ENCODE data around the gene UGDH.
"Not testable (repeated sequence)": the region's sequence is repeated elsewhere in the genome, so short reads cannot be mapped to it uniquely, and the experiment has no call there.

Gene UGDH

GRCh38 chr4:39528061-39528465, 824 bp upstream of the UGDH start:
- no peak for DNase-seq

DNA sequence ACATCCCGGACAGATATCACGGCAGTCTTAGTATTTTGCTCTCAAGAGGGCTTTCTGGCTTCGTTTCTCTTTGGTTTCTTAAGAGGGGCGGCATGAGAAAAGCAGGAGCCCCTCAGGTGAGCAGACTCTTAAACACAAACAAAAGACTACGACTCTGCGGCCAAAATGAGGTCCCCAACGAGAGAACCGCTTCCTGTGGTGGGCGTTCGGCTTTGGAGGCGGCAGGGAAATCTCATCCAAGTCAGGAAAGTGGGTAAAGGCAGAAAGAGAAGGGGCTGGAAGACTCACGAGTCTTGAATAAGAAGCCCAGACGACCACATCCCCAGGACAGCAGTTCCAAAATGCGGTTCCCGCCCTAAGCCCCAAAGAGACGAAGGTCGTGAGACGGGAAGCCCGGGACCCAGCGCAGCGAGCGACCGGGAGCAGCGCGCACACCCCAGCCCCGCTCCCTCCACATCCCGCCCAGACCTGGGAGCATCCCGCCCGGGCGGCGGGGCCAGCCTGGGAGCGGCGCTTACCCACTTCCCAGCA, 409 bp downstream of the UGDH start:
- peak; percentile 25 for DNase-seq

DNA sequence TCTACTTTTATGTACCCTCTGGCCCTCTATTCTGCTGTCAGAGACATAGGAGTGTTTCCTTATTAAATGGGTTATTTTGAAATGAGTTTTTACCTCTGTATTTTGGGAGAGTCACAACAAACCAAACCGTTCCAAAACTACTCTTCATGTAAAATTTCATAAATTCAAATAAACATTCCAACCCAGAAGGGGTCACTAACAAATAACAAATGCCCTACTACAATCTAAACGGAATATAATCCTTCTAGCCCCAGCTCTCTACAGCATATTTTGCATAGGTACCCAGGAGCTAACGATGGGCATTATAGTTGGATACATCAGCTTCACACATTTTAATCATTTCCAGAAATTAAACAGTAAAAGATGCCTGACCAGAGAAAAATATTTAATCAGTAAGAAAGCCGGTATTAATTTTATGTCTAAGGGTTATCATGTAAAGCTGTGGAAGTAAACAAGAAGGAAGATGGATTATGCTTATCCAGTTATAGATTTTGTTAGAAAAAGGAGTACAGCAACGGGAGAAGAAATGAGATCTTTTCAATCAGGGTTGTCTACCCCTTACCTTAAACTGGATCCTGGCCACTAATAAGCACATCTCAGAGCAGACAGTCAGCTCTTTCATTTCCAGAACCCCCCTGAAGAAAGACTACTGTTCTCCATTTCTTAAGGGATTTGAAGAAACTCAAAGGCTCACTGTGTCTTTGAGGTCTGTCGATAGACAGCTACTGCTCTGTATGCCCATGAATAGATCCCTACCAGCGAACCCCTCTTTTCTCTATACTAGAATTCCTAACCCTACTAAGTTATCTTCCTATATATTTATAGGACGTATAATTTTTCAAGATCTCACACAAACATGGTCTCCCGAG, 1.2 kb downstream of the UGDH start:
- no peak for DNase-seq

DNA sequence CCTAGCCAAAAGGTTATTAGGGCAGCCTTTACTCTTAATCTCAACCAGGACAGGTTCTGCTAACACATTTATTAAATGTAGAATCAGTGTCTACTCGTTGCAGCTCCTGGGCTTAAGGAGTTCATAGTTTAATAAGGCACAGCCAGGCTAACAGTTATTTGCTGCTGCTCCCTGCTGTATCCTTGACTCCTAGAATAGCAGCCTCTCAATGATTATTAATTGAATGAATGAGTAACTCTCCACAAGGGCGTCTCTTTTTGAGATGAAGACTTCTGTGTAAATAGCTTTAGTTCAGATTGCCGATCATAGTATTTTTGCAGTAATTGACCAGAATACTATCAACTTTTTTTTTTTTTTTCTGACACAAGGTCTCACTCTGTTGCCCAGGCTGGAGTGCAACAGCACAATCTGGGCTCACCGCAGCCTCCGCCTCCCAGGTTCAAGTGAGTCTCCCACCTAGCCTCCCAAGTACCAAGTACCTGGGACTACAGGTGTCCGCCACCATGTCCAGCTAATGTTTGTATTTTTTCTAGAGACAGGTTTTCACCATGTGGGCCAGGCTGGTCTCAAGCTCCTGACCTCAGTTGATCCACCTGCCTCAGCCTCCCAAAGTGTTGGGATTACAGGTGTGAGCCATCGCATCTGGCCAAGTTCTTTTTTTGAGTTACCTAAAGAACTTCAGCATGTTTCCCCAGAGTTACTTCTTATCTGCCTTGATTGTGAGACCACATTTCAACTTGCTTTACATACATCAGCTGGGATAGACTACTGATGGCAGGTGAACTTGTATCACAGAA, 2.9 kb downstream of the UGDH start:
- DNase-seq = no peak

DNA sequence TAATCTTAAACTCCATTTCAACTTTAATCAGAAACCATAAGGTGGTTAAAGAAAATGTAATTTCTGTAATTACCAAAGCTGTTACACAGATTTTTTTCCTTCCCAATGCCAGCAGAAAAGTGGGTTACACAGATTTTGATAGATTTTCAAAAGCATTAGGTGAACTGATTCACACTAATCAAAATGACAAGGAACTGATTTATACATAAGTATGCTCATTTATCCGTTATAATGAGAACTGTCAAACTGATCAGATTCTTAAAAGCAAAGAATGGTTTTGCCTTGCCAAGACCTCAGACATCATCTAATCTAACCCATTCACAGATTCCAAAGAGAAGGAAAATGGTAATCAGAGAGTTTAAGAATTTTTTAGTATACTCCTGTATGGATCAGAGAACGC, 5.2 kb downstream of the UGDH start:
- DNase-seq = no peak

DNA sequence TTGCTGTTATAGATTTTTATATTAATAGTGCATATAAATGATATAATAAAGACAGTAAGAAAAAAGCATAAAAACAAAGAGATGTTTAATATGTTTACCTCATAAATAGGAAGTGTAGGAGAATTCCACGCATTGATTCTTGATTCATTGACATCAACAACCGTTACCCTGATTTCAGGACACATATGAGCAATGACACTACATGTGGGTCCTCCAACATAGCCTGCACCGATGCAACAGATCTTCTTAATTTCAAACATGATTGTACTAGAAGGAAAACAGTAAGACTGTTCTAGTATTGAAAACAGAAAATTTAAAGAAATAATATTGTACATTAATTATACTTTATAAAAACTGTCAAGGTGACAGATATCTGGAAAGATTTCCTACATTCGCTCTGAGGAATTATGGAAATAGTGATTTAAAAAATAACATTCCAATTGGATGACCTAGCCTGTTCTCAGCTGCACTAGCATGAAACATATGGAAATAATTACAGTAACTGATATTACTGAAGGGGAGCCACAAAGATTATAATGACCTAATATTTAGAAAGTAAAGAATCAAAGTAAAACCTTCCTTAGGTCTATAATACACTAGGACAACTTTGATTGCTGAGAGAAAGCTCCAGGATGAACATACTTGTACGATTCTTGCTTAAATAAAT, 5.9 kb downstream of the UGDH start:
- no peak for DNase-seq

DNA sequence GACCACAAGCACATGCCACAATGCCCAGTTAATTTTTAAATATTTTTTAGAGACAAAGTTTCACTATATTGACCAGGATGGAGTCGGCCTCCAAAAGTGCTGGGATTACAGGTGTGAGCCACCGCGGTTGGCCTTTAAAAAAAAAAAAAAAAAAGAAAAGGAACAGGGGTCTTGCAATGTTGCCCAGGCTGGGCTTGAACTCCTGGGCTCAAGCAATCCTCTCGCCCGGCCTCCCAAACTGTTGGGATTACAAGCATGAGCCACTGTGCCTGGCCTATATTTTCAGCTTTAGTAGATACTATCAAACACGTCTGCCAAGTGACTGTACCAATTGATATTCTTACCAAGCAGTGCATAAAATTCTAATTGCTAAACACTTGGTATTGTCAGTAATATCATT, 8.8 kb downstream of the UGDH start:
- DNase-seq = no peak

- DNase-seq = no peak
Measured at GRCh38 chr4:39516407-39516966, 10.8 kb downstream of the UGDH start.

- DNase-seq = not testable (repeated sequence)
Measured at GRCh38 chr4:39515669-39516401, 11.4 kb downstream of the UGDH start.

DNA sequence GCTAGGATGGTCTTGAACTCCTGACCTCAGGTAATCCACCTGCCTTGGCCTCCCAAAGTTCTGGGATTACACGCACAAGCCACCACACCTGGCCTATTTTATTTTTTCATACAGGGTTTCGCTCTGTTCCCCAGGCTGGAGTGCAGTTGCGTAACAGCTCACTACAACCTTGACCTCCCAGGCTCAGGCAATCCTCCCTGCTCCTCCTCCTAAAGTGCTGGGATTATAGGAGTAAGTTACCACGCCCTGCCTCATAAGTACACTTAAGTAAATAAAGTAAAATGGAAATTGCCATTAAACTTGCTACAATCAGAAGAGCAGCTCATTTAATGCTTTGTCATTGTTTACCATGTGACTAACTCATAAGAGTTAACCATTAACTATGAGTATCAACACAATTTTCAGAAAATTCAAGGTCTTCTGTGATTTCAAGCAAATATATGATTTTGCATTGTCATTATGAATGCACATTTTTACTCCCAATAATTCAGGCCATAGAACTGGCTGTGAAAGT, 12.3 kb downstream of the UGDH start:
- no peak for DNase-seq

DNA sequence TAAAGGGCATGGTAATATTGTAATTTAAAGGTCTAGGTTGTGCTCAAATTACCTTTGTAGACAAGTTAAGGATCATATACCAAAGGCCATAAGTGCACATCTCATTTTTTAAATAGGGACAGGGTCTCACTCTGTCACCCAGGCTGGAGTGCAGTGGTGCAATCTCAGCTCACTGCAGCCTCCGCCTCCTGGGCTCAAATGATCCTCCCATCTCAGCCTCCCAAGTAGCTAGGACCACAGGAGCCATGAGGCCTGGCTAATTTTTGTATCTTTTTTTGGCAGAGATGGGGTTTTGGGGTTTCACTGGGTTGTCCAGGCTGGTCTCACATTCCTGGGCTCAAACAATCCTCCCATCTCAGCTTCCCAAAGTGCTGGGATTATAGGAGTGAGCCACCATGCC, 13.0 kb downstream of the UGDH start:
- DNase-seq = not testable (repeated sequence)

DNA sequence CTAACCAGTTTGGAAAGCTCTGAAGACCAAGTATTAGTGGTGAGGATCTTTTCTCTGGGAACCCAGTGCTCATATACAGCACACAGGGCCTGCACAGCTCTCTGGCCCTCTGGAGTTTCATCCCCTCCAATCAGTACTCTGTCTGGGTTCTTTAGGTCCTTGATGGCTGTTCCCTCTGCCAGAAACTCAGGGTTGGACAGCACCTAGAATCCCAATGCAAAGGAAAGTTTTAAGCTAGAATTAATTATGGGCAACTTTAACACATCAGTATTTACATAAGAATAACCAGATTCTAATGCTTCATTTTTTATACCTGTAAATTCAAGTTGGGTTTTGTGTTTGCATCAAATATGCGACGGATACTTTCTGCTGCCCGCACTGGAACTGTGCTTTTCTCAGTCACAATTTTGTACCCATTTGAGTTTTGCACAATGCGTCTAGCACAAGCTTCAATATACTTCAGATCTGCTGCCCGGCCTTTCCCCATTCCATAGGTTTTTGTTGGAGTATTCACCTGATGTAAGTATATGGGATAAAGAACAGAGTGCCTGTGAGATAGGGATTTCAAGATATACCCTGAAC, 16.8 kb downstream of the UGDH start:
- DNase-seq = no peak

- no peak for DNase-seq
Measured at GRCh38 chr4:39505581-39505980, 21.7 kb downstream of the UGDH start.

DNA sequence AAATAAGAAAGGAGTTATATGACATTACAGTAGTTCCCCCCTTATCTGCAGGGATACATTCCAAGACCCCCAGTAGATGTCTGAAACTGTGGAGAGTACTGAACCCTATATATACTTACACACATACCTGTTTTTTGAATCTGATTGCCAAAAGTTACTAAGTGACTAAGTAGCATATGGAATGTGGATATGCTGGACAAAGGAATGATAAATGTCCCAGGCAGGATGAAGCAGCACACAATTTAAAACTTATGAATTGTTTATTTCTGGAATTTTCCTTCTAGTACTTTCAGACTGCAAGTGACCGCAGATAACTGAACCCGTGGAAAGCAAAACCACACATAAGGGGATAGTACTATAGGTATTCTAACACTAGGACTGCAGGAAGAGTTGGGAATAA, 22.7 kb downstream of the UGDH start:
- DNase-seq = no peak

DNA sequence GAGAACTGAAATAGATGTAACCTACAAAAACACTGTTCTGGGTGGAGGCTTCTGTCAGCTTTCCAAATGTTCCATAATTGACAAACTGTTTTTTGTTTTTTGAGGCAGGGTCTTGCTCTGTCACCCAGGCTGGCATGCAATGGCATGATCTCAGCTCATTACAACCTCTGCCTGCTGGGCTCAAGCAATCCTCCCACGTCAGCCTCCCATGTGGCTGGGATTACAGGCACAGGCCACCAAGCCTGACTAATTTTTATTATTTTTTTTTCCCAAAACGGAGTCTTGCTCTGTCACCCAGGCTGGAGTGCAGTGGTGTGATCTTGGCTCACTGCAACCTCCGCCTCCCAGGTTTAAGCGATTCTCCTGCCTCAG, 24.6 kb downstream of the UGDH start:
- DNase-seq = not testable (repeated sequence)

- DNase-seq = no peak
Measured at GRCh38 chr4:39502019-39502663, 25.1 kb downstream of the UGDH start.

DNA sequence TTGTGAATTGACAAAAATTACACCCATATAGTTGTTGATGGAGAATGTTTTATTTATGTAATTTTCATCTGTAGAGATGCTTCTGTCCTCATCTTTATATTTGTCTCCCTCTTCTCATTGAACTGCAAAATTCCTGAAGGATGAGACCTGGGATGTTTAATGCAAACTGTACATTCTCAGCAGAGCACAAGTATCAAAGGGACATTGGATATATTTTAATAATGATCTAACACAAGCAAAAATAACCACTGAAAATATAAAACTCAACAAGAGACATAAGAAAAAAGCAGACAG, 28.6 kb downstream of the UGDH start:
- DNase-seq = no peak

DNA sequence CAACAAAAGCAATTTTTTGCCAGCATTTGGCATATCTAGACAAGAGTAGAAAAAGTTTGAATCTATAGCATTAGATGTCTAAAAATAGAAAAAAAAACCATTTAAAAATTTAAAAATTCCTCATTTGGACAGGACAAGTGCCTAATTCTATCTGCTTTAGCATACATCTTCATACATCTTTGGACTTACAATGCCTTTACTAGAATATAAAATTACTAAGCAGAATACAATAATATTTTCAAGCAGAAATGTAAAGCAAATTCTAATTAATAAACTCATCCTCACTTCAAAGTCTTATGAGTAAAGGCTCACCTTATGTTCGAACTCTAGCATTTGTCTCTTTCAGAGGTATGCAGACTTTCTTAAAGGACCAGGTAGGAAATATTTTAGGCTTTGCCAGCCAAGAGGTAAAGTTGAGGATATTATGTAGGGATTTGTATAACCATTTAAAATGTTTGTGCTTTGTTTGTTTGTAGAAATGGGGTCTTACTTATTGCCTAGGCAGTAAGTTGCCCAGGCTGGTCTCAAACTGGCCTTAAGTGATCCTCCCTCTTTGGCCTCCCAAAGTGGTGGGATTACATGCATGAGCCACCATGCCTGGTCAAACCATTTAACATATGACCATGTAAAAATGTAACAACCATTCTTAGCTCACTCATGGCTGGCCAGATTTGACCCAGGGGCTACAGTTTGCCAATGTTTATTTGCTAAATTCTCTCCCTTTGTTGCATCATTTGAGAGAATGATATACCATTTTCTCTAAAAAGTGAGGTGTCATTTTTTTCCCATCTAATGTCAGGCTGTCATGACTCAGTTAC, 29.1 kb downstream of the UGDH start:
- DNase-seq = no peak

- DNase-seq = no peak
Measured at GRCh38 chr4:39495446-39496213, 31.6 kb downstream of the UGDH start.

GRCh38 chr4:39494354-39494753, 32.9 kb downstream of the UGDH start:
- no peak for DNase-seq

Data from activated naive CD4-positive, alpha-beta T cell treated with anti-CD3 and anti-CD28 coated beads, Interleukin-2, amount 50 U/mL, for 16 hours (primary cell).